Astrocyte of the cerebellum (primary cell): ENCODE measurements around the gene DNAJC27.

ENCODE experiments used
- DNase-seq: peaks from one replicate; pipeline ENCODE4 v3.0.0-alpha.2; 2011; ENCODE audit warnings: low read depth
- H3K4me3 ChIP-seq: 2 replicates; pipeline ENCODE4 v1.5.1; 2011; ENCODE audit warnings: mild to moderate bottlenecking, low read depth, low read length, moderate library complexity
- in situ Hi-C: cut with HindIII; loops from 2 replicates; pipeline ENCODE4 v1.10.0; 2017; ENCODE audit warnings: low sequenced_read_pairs
- TF ChIP-seq, protein P1 (sequence below): IDR thresholded peaks from 2 replicates; pipeline ENCODE4 v1.5.1; 2012; ENCODE audit warnings: low read length, low read depth, moderate library complexity, mild to moderate bottlenecking; ENCODE audit errors: missing control alignments

Gene DNAJC27

DNA sequence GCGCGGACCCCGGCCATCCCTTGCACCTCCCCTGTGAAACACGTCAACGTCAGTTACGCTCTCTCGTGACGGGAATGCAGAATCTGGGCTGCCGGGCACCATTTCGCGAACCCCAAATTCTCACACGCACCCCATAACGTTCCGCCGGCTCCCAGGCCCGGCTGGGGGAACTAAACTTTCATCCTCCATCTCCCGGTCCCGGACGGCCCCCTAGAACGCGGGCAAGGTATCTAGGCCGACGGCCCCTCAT lies 544 bp downstream of the DNAJC27 start:
- TF ChIP-seq, protein P1, sequence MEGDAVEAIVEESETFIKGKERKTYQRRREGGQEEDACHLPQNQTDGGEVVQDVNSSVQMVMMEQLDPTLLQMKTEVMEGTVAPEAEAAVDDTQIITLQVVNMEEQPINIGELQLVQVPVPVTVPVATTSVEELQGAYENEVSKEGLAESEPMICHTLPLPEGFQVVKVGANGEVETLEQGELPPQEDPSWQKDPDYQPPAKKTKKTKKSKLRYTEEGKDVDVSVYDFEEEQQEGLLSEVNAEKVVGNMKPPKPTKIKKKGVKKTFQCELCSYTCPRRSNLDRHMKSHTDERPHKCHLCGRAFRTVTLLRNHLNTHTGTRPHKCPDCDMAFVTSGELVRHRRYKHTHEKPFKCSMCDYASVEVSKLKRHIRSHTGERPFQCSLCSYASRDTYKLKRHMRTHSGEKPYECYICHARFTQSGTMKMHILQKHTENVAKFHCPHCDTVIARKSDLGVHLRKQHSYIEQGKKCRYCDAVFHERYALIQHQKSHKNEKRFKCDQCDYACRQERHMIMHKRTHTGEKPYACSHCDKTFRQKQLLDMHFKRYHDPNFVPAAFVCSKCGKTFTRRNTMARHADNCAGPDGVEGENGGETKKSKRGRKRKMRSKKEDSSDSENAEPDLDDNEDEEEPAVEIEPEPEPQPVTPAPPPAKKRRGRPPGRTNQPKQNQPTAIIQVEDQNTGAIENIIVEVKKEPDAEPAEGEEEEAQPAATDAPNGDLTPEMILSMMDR: no peak
- peak overlapping the region; percentile 75 for H3K4me3 ChIP-seq
- in situ Hi-C loops: no loop called here
- DNase-seq: no peak

- no peak for DNase-seq
- TF ChIP-seq, protein P1: no peak
- in situ Hi-C loops: no loop called here
- H3K4me3 ChIP-seq: peak overlapping the region; percentile 75
Measured at GRCh38 chr2:24970483-24971285, 1.1 kb downstream of the DNAJC27 start.

DNA sequence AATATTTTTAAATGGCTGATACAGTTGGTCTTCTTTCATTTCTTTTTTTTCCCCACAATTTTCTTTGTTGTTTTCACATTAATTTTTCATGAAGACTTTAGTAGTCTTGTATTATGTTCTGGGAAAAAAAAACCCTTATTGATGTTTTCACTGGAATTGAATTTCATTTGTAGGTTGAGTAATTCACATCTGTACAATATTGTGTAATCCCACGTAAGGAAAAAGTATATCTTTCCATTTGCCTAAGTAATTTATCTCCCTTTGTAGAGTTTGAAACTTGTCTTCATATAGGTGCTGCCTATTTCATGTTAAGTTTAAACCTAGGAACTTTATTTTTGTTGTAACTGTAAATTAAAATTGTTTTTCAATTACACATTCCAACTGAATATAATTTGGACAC lies 2.0 kb downstream of the DNAJC27 start:
- TF ChIP-seq, protein P1: no peak
- H3K4me3 ChIP-seq: no peak overlapping the region
- in situ Hi-C loops: no loop called here
- DNase-seq: no peak

DNA sequence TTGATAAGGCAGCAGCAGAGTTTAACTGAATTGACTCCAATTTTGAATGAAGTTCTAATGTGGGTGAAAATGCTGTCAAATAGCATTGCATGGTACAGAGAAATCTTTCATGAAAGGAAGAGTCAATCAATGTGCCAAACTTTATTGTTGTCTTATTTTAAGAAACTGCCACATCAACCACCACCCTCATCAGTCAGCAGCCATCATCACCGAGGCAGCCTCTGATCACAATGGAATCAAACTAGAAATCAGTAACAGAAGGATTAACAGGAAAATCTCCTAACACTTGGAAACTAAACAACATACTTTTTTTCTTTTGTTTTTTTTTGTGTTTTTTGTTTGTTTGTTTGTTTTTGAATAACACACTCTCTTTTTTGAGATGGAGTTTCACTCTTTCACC lies 9.9 kb downstream of the DNAJC27 start:
- H3K4me3 ChIP-seq: no peak overlapping the region
- in situ Hi-C loops: no loop called here
- TF ChIP-seq, protein P1: no peak
- no peak for DNase-seq

DNA sequence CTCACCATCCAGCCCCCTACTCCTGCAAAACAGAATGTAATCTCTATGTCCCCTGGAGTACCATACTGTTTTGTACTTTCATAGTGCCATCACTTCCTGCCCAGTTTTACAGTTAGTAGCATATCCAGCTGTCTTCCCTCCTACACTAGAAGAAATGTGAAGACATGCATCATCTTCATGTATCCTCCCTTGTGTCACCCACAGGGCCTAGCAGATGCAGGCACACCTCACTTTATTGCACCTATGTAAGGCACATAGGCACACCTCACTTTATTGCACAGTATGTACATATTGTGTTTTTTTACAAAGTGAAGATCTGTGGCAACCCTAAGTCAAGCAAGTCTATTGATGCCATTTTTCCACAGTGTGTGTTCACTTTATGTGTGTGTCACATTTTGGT lies 12.0 kb downstream of the DNAJC27 start:
- no peak overlapping the region for H3K4me3 ChIP-seq
- DNase-seq: no peak
- TF ChIP-seq, protein P1: no peak
- in situ Hi-C loops: no loop called here

DNA sequence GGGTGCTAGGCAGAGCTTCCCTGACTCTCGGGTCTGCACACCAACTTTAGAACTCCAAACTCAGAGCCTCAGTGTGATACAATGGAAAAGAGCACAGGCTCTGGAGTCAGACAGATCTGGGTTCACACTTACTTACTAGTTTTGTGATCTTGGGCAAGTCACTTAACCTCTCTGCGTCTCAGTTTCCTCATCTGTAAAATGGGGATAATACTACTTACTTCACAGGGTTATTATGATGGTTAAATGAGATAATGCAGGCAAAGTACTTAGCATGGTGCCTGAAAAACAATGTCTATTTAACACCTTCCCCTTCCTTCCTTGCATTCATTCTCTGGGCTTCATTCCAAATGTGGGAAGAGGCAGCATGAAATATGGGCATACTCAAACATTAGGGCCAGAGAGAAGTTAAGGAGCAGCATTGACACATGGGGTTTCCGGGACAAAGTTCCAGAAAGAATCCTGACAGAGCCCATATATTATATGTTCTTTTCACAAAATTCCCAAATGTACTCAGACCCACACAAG lies 13.3 kb downstream of the DNAJC27 start:
- in situ Hi-C loops: no loop called here
- TF ChIP-seq, protein P1: no peak
- no peak for DNase-seq
- no peak overlapping the region for H3K4me3 ChIP-seq
